Karpas-422 (cell line): ENCODE data around the gene SRD5A3. TPM values are rescaled to one million over a fixed set of nuclear protein-coding genes. Genes with fewer than 3 reads are reported as not detected.
A peak's percentile ranks its signal among the peaks of the same experiment; 100 is the strongest.

Experiments used
- DNase-seq: peaks from one replicate; pipeline ENCODE4 v3.0.0-alpha.2; 2015
- H2AFZ ChIP-seq: fragments of 200-600 bp; sonication (generic); 2 replicates; pipeline ENCODE4 v1.6.1; 2014; ENCODE audit warnings: antibody characterized with exemption, low read length, mixed read lengths
- H3K27ac ChIP-seq: fragments of 200-600 bp; sonication (generic); 2 replicates; pipeline ENCODE4 v1.5.1; 2014; ENCODE audit warnings: mild to moderate bottlenecking, low read length, moderate library complexity
- H3K27me3 ChIP-seq: fragments of 200-600 bp; sonication (generic); 2 replicates; pipeline ENCODE4 v1.6.1; 2014; ENCODE audit warnings: low read length, mixed read lengths
- H3K36me3 ChIP-seq: fragments of 200-600 bp; sonication (generic); 2 replicates; pipeline ENCODE4 v1.6.1; 2014; ENCODE audit warnings: low read length, mixed read lengths; ENCODE audit not compliant: insufficient read depth
- H3K4me1 ChIP-seq: fragments of 200-600 bp; sonication (generic); 2 replicates; pipeline ENCODE4 v1.6.1; 2014; ENCODE audit warnings: mild to moderate bottlenecking, low read length, mixed read lengths
- H3K4me2 ChIP-seq: fragments of 200-600 bp; sonication (generic); 2 replicates; pipeline ENCODE4 v1.6.1; 2014; ENCODE audit warnings: low read length, low read depth, mild to moderate bottlenecking; ENCODE audit not compliant: poor library complexity, severe bottlenecking
- H3K4me3 ChIP-seq: fragments of 200-600 bp; sonication (generic); 2 replicates; pipeline ENCODE4 v1.5.1; 2014; ENCODE audit warnings: mild to moderate bottlenecking, antibody characterized with exemption, low read length, mixed read lengths
- H3K79me2 ChIP-seq: fragments of 200-600 bp; sonication (generic); 2 replicates; pipeline ENCODE4 v1.6.1; 2014; ENCODE audit warnings: mild to moderate bottlenecking, low read length, mixed read lengths
- H3K9ac ChIP-seq: fragments of 200-600 bp; sonication (generic); 2 replicates; pipeline ENCODE4 v1.6.0; 2014; ENCODE audit warnings: low read length
- H3K9me2 ChIP-seq: fragments of 200-600 bp; sonication (generic), shearing (Covaris generic); replicated peaks from 2 replicates; pipeline ENCODE4 v1.6.0; 2014; ENCODE audit warnings: mild to moderate bottlenecking, low read length, moderate library complexity; ENCODE audit not compliant: insufficient read depth
- H3K9me3 ChIP-seq: fragments of 300-700, 200-600 bp; sonication (generic); 2 replicates; pipeline ENCODE4 v1.6.1; 2014; ENCODE audit warnings: low read length, mixed read lengths
- H4K20me1 ChIP-seq: fragments of 200-600 bp; sonication (generic); 2 replicates; pipeline ENCODE4 v1.6.1; 2014; ENCODE audit warnings: mild to moderate bottlenecking, antibody characterized with exemption, low read length, low read depth; ENCODE audit not compliant: insufficient read depth
- total RNA-seq: library from RNA; depleted of rRNA; stranded (reverse); fragments of >200 nt; shearing (Covaris generic); gene quantifications from 2 replicates; pipeline ENCODE4 v1.2.3, GENCODE V29; 2014; ENCODE audit warnings: low replicate concordance

The SRD5A3 gene
- total RNA-seq, 1 experiment from 2014 or later: 25.7 TPM

- no peak overlapping the region for H2AFZ ChIP-seq
- no peaks in the 10 kb centered on the region for H3K36me3 ChIP-seq
- DNase-seq: no peak
- no peaks in the 10 kb centered on the region for H3K4me1 ChIP-seq
- no peaks in the 10 kb centered on the region for H4K20me1 ChIP-seq
- H3K9ac ChIP-seq: no peak overlapping the region
- H3K9me2 ChIP-seq: no peaks in the 10 kb centered on the region
- H3K79me2 ChIP-seq: no peaks in the 10 kb centered on the region
- H3K9me3 ChIP-seq: no peaks in the 10 kb centered on the region
- H3K4me3 ChIP-seq: no peak overlapping the region
- H3K4me2 ChIP-seq: no peak overlapping the region
- no peaks in the 10 kb centered on the region for H3K27me3 ChIP-seq
- H3K27ac ChIP-seq: no peak overlapping the region
Observed at GRCh38 chr4:55382488-55383003, 36.5 kb downstream of the SRD5A3 start.

DNA sequence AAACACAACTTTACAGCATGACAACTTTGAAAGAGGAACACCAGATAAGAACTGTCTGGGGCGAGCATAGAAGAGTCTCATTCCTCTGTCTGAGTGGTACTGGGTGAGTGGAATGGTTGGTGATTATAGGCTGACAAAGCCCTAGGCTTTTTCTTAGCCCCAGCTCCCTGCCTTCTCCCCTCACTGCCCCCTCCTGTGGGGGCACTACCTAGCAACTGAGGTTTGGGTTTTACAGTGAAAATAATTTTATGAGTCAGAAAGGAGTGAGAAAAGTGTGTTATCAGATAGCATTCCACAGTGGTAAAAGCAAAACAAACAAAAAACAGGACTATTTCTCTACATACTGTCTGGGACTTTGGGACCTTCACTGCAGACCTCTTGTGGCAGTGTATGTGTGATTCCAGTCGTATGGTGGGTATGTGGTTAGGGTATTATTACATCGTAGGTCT lies 39.2 kb downstream of the SRD5A3 start:
- Histone ChIP-seq H3K9me3 (no peaks in the 10 kb centered on the region), H3K27me3 (no peaks in the 10 kb centered on the region), H3K4me3 (no peak overlapping the region), H3K36me3 (no peaks in the 10 kb centered on the region), H3K9me2 (no peaks in the 10 kb centered on the region), H3K4me2 (no peak overlapping the region), H2AFZ (no peak overlapping the region), H4K20me1 (no peaks in the 10 kb centered on the region), H3K27ac (no peak overlapping the region), H3K79me2 (no peaks in the 10 kb centered on the region), H3K9ac (no peak overlapping the region), H3K4me1 (no peaks in the 10 kb centered on the region)
- DNase-seq: no peak

DNA sequence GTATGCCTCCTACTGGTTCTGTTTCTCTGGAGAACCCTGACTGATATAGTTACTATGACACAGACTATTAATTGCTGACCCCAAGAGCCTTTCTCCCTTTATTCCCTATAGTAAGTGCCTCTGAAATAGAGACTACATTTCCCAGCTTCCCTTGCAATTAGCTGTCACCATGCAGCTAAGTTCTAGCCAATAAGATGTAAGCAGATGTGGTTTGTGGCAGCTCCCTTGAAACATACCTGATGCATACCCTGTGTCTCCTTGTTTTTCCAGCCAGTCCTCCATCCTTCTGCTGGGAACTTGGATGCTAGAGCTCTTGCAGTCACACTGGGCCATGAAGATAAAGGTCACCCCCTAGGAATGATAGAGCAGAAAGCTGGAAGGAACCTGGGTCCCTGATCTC lies 40.0 kb downstream of the SRD5A3 start:
- H3K9me2 ChIP-seq: no peaks in the 10 kb centered on the region
- H3K9ac ChIP-seq: no peak overlapping the region
- no peak overlapping the region for H3K27ac ChIP-seq
- no peaks in the 10 kb centered on the region for H3K4me1 ChIP-seq
- no peaks in the 10 kb centered on the region for H3K36me3 ChIP-seq
- no peak overlapping the region for H3K4me3 ChIP-seq
- H3K27me3 ChIP-seq: no peaks in the 10 kb centered on the region
- no peak overlapping the region for H3K4me2 ChIP-seq
- no peak overlapping the region for H2AFZ ChIP-seq
- H3K9me3 ChIP-seq: no peaks in the 10 kb centered on the region
- H3K79me2 ChIP-seq: no peaks in the 10 kb centered on the region
- DNase-seq: peak; percentile 54
- no peaks in the 10 kb centered on the region for H4K20me1 ChIP-seq

GRCh38 chr4:55386840-55387239 lies 40.8 kb downstream of the SRD5A3 start:
- peaks cover under 1% of the 10 kb centered on the region for H3K4me1 ChIP-seq
- no peaks in the 10 kb centered on the region for H3K36me3 ChIP-seq
- H3K9me2 ChIP-seq: no peaks in the 10 kb centered on the region
- no peak overlapping the region for H3K9ac ChIP-seq
- H3K4me3 ChIP-seq: no peak overlapping the region
- DNase-seq: no peak
- H3K9me3 ChIP-seq: no peaks in the 10 kb centered on the region
- no peaks in the 10 kb centered on the region for H4K20me1 ChIP-seq
- no peak overlapping the region for H3K4me2 ChIP-seq
- no peaks in the 10 kb centered on the region for H3K79me2 ChIP-seq
- no peaks in the 10 kb centered on the region for H3K27me3 ChIP-seq
- H2AFZ ChIP-seq: no peak overlapping the region
- no peak overlapping the region for H3K27ac ChIP-seq

GRCh38 chr4:55393461-55394320 lies 47.6 kb downstream of the SRD5A3 start:
- H3K9me2 ChIP-seq: no peaks in the 10 kb centered on the region
- peak; percentile 43 for DNase-seq
- 0 out of 2 replicates have a peak overlapping the region, but pooled peaks have one; percentile 30 for H2AFZ ChIP-seq
- no peak overlapping the region for H3K4me3 ChIP-seq
- peaks cover 33% of the 10 kb centered on the region for H3K79me2 ChIP-seq
- H3K9me3 ChIP-seq: no peaks in the 10 kb centered on the region
- peaks cover 18% of the 10 kb centered on the region; the same call in 1 of the 2 replicates for H4K20me1 ChIP-seq
- no peak overlapping the region for H3K9ac ChIP-seq
- no peak overlapping the region for H3K27ac ChIP-seq
- peaks cover 11% of the 10 kb centered on the region; the same call in 1 of the 2 replicates for H3K36me3 ChIP-seq
- H3K4me1 ChIP-seq: peaks cover 42% of the 10 kb centered on the region
- H3K4me2 ChIP-seq: peak overlapping the region; percentile 31
- no peaks in the 10 kb centered on the region for H3K27me3 ChIP-seq

GRCh38 chr4:55395218-55395528 lies 49.1 kb downstream of the SRD5A3 start:
- Histone ChIP-seq H3K4me3 (peak overlapping the region; percentile 83), H2AFZ (peak overlapping the region; percentile 98), H3K27ac (peak overlapping the region; percentile 51), H3K9me2 (no peaks in the 10 kb centered on the region), H3K4me1 (peaks cover 52% of the 10 kb centered on the region), H3K27me3 (no peaks in the 10 kb centered on the region), H3K79me2 (peaks cover 45% of the 10 kb centered on the region), H3K4me2 (peak overlapping the region; percentile 94), H3K9me3 (no peaks in the 10 kb centered on the region), H4K20me1 (peaks cover 25% of the 10 kb centered on the region), H3K36me3 (peaks cover 19% of the 10 kb centered on the region; the same call in 1 of the 2 replicates), H3K9ac (peak overlapping the region; percentile 98)
- no peak for DNase-seq

- Histone ChIP-seq H3K4me2 (peak within 1 kb of the TSS; percentile 94), H3K9me3 (no peaks in the 10 kb centered on the region), H3K9me2 (no peaks in the 10 kb centered on the region), H4K20me1 (peaks cover 28% of the 10 kb centered on the region), H3K36me3 (peaks cover 22% of the 10 kb centered on the region), H3K79me2 (peaks cover 49% of the 10 kb centered on the region), H3K27me3 (no peaks in the 10 kb centered on the region), H3K27ac (peak within 1 kb of the TSS; percentile 68), H3K4me1 (peaks cover 52% of the 10 kb centered on the region), H3K9ac (peak within 1 kb of the TSS; percentile 98), H3K4me3 (peak within 1 kb of the TSS; percentile 83), H2AFZ (peak within 1 kb of the TSS; percentile 98)
- peak; percentile 95 for DNase-seq
Observed at GRCh38 chr4:55395529-55396307, 49.7 kb downstream of the SRD5A3 start, which contains the start of gene TMEM165. TSS of gene TMEM165 (plus strand) at chr4:55395957. CDS start at chr4:55396190, 233 bp downstream.
